Measurements from ENCODE around the gene RPRD1B.

- no peak for TF ChIP-seq POLR2AphosphoS5 (IDR thresholded peaks at IDR 0.05; ENCODE audit: low read depth, low read length)
- TF ChIP-seq POLR2A (IDR thresholded peaks at IDR 0.05; ENCODE audit: low read depth, low read length) = no peak
- no peak for TF ChIP-seq TAF1 (IDR thresholded peaks at IDR 0.05; ENCODE audit: low read depth, low read length)
- no peak for TF ChIP-seq PAX5 (IDR thresholded peaks at IDR 0.05; ENCODE audit: insufficient read depth, low read length, severe bottlenecking)
- TF ChIP-seq SPI1 (IDR thresholded peaks at IDR 0.05; ENCODE audit: low read depth, low read length) = no peak
- no peak for TF ChIP-seq POU2F2 (IDR thresholded peaks at IDR 0.05; ENCODE audit: low read depth, low read length)
Observed at GRCh38 chr20:38135651-38136420, 102.3 kb downstream of the RPRD1B start.
